Tibial nerve (tissue), 4 donors: ENCODE data around the gene RNF123.

Experiments used
- CTCF ChIP-seq, 5 experiments: fragments of 200-600 bp in 3 of 5; fragments of 450-650 bp in 2 of 5; sonication (generic) in 3 of 5; IDR thresholded peaks; one replicate each; pipeline ENCODE4 v1.5.1; 2016 to 2019; ENCODE audit warnings: antibody characterized with exemption in 5 of 5, mild to moderate bottlenecking in 3 of 5, moderate library complexity in 2 of 5
- EP300 ChIP-seq, 2 donors: sonication (generic); formaldehyde crosslinking; IDR thresholded peaks; one replicate each; pipeline ENCODE4 v1.6.1; 2017; ENCODE audit warnings: antibody characterized with exemption in 2 of 2, mild to moderate bottlenecking in 1 of 2
- POLR2A ChIP-seq, 2 donors: fragments of 450-650 bp; IDR thresholded peaks; one replicate each; pipeline ENCODE4 v1.6.1; 2017; ENCODE audit warnings: antibody characterized with exemption in 2 of 2, mild to moderate bottlenecking in 2 of 2, moderate library complexity in 2 of 2

GRCh38 chr3:49717959-49718857 lies 28.9 kb downstream of the RNF123 start:
- no peak for TF ChIP-seq CTCF (IDR thresholded peaks at IDR 0.05)
- TF ChIP-seq EP300 (IDR thresholded peaks at IDR 0.05) = no peak
- TF ChIP-seq POLR2A (IDR thresholded peaks at IDR 0.05) = no peak
